ENCODE results near the gene RHOJ. TPM values are rescaled to one million over a fixed set of nuclear protein-coding genes. Genes with fewer than 3 reads are reported as not detected.

The RHOJ gene
- total and polyA plus RNA-seq, 2 of the 8 experiments (the other 6 are each of a cell fraction or from before 2014, with no cell fraction given), result 0.11 TPM; not detected in 1

DNA sequence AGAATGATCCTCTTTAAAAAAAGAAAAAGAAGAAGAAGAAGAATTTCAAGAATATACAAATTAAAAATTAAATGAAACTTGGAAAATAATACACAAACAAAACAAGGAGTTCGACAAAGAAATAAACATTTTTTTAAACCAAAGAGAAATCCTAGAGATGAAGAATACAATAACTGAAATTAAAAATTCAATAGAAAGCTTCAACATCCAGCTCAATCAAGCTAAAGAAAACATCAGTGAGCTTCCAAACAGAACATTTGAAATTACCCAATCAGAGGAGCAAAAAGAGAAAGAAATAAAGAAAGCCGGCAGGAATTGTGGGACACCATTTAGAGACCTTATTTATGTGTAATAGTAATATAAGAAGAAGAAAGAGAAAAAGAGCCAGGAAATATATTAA, 37.2 kb upstream of the RHOJ start (continued):
- no peak for TF ChIP-seq CHD7 (IDR thresholded peaks at IDR 0.05; ENCODE audit: insufficient replicate concordance, low read length)
- no peak for TF ChIP-seq USF2 (IDR thresholded peaks at IDR 0.05; ENCODE audit: low read length)
- TF ChIP-seq POU5F1 (IDR thresholded peaks at IDR 0.05; ENCODE audit: low read depth, low read length), result no peak
- no peak for TF ChIP-seq GABPA (IDR thresholded peaks at IDR 0.05; ENCODE audit: borderline replicate concordance, insufficient read depth, low read length)
- no peak for TF ChIP-seq JUN (IDR thresholded peaks at IDR 0.05; ENCODE audit: low read depth, low read length)
- no peak for TF ChIP-seq EGR1 (IDR thresholded peaks at IDR 0.05; ENCODE audit: borderline replicate concordance, low read depth, low read length)

Data from H1 (cell line).